GM19395 (cell line): ENCODE data around the gene SPECC1.
"Not testable (repeated sequence)": the region's sequence is repeated elsewhere in the genome, so short reads cannot be mapped to it uniquely, and the experiment has no call there.

Experiments
- ATAC-seq: cut with Tn5 transposase; IDR thresholded peaks from one replicate; pipeline ENCODE4 v1.9.1; 2021; ENCODE audit warnings: mild to moderate bottlenecking, moderate library complexity; ENCODE audit not compliant: unreplicated experiment

SPECC1 gene

GRCh38 chr17:20091174-20092029 lies 82.2 kb downstream of the SPECC1 start:
- ATAC-seq: no peak

- no peak for ATAC-seq
Observed at GRCh38 chr17:20092261-20092867, 83.2 kb downstream of the SPECC1 start.

- no peak for ATAC-seq
Observed at GRCh38 chr17:20092973-20093626, 83.9 kb downstream of the SPECC1 start.

- ATAC-seq: no peak
Observed at GRCh38 chr17:20094777-20095176, 85.6 kb downstream of the SPECC1 start.

- no peak for ATAC-seq
Observed at GRCh38 chr17:20095336-20096080, 86.3 kb downstream of the SPECC1 start.

GRCh38 chr17:20096430-20096829 lies 87.3 kb downstream of the SPECC1 start:
- ATAC-seq: no peak

GRCh38 chr17:20097330-20097729 lies 88.2 kb downstream of the SPECC1 start:
- ATAC-seq: no peak

GRCh38 chr17:20098314-20098713 lies 89.2 kb downstream of the SPECC1 start:
- no peak for ATAC-seq

GRCh38 chr17:20100806-20101205 lies 91.6 kb downstream of the SPECC1 start:
- ATAC-seq: not testable (repeated sequence)

- no peak for ATAC-seq
Observed at GRCh38 chr17:20103454-20104446, 94.6 kb downstream of the SPECC1 start.

- no peak for ATAC-seq
Observed at GRCh38 chr17:20105539-20106280, 96.6 kb downstream of the SPECC1 start.

GRCh38 chr17:20106446-20106845 lies 97.3 kb downstream of the SPECC1 start:
- not testable (repeated sequence) for ATAC-seq

- no peak for ATAC-seq
Observed at GRCh38 chr17:20109076-20109475, 99.9 kb downstream of the SPECC1 start.

GRCh38 chr17:20111538-20111937 lies 102.4 kb downstream of the SPECC1 start:
- no peak for ATAC-seq

GRCh38 chr17:20114466-20114865 lies 105.3 kb downstream of the SPECC1 start:
- ATAC-seq: no peak

GRCh38 chr17:20116683-20117309 lies 107.6 kb downstream of the SPECC1 start:
- no peak for ATAC-seq

- no peak for ATAC-seq
Observed at GRCh38 chr17:20118280-20118679, 109.1 kb downstream of the SPECC1 start.

- ATAC-seq: no peak
Observed at GRCh38 chr17:20120836-20121235, 111.7 kb downstream of the SPECC1 start.
